ENCODE measurements around the gene HNRNPH1.
"Not testable (repeated sequence)": the region's sequence is repeated elsewhere in the genome, so short reads cannot be mapped to it uniquely, and the experiment has no call there.

HNRNPH1 gene

GRCh38 chr5:179623003-179623905, at the start of gene HNRNPH1:
TSS of gene HNRNPH1 (minus strand) at chr5:179623671. CDS start at chr5:179623133, 538 bp downstream.
- peak; percentile 99 for DNase-seq

GRCh38 chr5:179668391-179668790, 44.9 kb upstream of the HNRNPH1 start:
- DNase-seq = peak; percentile 35

GRCh38 chr5:179661647-179662046, 38.2 kb upstream of the HNRNPH1 start:
- not testable (repeated sequence) for DNase-seq

DNA sequence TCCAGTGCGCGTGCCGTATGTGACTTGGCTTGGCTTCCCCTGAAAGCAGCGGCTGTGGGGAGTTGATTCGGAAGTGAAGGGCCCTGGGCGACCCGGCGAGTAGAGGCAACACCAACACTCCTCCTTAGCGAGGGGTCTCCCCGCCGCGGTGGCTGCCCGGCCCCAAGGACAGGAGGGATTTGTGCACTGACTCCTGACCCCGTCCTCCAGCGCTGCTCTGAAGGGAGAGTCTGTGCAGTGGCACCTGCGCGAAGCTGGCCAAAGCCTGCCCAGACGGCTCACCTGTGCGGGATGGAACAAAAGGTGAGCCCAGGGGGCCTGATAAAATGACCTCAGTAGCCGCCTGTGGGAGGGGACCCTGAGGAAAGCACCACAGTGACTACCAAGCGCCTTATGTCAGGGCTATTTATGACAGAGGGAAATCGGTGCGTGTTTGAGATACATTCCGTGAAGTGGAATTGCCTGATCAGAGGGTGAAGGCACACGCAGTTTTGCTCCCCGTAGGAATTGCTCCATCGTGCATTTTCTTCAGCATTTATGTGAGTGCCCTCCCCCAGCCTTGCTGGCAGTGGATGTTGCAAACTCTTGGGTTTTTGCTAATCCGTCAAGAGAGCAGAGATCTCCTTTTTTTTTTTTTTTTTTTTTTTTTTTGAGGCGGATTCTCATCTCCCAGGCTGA, 34.8 kb upstream of the HNRNPH1 start:
- DNase-seq = not testable (repeated sequence)

DNA sequence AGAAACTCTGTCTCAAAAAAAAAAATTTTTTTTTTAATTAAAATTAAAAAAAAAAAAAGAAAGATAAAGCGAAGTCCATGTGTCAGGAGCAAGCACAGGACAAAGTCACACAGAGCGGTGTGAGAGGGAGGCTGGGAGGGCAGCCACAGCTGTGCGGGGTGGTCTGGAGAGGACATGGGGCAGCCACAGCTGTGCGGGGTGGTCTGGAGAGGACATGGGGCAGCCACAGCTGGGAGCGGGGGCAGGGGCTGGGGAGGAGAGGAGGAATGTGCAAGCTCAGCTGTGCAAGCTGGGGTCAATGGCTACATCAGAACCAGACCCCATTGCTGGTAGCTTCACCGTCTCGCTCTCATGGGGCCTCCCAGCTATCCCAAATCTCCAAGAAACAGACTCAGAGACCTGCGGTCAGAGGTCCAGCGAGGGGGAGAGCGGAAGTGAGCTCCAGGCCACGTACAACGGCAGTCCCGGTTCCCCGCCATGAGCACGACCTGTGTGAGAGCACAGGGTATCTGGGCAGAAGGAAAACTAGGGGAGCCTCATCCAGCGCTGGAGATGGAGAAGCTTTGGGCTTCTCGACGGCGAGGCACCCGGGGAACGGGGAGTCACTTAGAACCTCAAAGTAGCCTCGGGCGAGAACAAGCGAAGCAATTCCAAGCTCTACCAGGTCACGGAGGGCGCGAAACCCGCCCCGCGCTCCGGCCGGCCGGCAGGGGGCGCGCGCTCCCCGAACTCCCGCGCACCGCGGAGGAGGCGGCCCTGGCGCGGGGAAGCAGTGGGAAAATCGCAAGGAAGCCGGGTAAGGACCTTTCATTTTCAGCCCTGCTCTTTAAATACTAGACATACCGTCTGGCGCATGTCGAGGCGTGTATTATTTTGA, 34.1 kb upstream of the HNRNPH1 start:
- DNase-seq = not testable (repeated sequence)

DNA sequence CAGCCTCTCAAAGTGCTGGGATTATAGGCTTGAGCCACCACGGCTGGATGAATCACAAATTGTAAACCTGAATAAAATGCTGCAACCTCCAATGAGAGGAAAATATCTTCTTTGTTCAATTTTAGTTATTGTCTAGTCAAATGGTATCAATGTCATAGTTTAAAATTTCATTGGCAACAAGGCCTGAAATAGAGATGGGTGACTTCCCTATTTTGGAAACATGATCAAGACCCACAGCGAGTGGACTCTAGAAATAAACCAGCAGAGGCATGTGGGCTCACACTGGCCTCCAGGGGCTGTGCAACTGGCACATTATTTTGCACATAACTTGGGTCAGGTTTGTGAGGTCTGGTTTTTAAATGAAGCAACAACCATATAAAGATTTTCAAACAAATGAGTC, 29.7 kb upstream of the HNRNPH1 start:
- DNase-seq = not testable (repeated sequence)

DNA sequence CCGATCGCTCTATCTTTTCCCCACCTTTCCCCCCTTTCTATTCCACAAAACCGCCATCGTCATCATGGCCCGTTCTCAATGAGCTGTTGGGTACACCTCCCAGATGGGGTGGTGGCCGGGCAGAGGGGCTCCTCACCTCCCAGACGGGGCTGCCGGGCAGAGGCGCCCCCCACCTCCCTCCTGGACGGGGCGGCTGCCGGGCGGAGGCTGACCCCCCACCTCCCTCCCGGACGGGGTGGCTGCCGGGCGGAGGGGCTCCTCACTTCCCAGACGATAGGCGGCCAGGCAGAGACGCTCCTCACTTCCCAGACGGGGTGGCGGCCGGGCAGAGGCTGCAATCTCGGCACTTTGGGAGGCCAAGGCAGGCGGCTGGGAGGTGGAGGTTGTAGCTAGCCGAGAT, 26.8 kb upstream of the HNRNPH1 start:
- DNase-seq = not testable (repeated sequence)

GRCh38 chr5:179649166-179649703, 25.8 kb upstream of the HNRNPH1 start:
- not testable (repeated sequence) for DNase-seq

- DNase-seq = no peak
Measured at GRCh38 chr5:179648410-179648809, 24.9 kb upstream of the HNRNPH1 start.

GRCh38 chr5:179644766-179645165, 21.3 kb upstream of the HNRNPH1 start:
- not testable (repeated sequence) for DNase-seq

- DNase-seq = not testable (repeated sequence)
Measured at GRCh38 chr5:179643141-179643920, 19.9 kb upstream of the HNRNPH1 start.

DNA sequence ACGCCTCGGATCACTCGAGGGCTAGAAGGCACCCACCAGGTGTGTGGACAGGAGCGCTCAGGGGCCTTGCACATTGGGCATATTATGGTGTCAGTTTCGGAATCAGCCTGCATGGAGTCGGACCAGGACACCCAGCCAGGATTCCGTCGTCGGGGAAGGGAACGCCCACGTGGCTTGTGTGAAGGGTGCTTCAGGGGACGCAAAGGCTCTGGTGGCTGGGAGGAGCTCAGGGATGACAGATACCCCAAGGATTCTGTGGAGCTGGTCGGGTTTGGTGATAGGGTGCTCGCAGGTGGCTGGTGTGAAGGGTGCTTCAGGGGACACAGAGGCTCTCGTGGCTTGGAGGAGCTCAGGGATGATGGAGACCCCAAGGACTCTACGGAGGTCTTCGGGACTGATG, 19.2 kb upstream of the HNRNPH1 start:
- DNase-seq = not testable (repeated sequence)

DNA sequence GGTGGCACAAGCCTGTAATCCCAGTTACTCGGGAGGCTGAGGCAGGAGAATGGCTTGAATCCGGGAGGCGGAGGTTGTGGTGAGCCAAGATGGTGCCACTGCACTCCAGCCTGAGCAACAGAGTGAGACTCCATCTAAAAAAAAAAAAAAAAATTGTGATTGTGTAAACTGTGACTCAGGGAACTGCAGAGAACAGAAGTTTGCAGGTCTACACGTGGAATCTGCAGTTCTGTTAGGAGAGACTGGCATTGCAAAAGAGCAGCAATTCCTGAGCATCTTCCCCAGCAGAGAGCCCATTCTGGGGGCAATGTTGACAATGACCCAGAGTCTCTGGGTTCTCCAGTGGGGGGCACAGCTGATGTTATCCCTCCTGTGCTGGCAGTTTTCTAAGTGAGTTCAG, 18.3 kb upstream of the HNRNPH1 start:
- DNase-seq = not testable (repeated sequence)

DNA sequence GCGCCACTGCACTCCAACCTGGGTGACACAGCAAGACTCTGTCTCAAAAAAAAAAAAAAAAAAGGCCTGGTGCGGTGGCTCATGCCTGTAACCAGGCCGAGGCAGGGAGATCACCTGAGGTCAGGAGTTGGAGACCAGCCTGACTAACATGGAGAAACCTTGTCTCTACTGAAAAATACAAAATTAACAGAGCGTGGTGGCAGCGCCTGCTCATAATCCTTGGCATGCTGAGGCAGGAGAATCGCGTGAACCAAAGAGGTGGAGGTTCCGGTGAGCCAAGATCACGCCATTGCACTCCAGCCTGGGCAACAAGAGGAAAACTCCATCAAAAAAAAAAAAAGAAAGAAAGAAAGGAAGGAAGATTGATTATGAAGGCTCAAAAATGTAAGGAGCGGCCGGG, 15.8 kb upstream of the HNRNPH1 start:
- DNase-seq = not testable (repeated sequence)

GRCh38 chr5:179634370-179635172, 11.1 kb upstream of the HNRNPH1 start:
- DNase-seq = not testable (repeated sequence)

- not testable (repeated sequence) for DNase-seq
Measured at GRCh38 chr5:179633501-179634369, 10.3 kb upstream of the HNRNPH1 start.

DNA sequence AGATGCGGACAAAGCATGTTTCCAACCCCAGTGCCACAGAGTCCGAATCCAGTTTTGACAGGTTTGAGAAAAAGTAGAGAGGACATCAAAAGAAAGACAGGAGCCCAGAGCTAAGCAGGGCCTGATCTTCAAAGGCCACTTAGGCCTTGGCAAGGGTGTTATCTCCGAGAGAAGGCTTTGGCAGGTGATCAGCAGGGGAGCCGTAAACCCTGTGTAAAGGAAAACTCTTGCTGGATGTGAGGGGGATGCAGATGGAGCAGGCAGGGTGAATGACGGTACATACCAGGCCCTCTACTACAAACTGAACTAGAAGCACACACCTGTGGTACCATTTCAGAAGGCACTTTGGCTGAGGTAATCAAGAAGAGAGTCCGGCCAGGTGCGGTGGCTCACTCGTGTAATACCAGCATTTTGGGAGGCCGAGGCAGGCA, 1.4 kb upstream of the HNRNPH1 start:
- no peak for DNase-seq

DNA sequence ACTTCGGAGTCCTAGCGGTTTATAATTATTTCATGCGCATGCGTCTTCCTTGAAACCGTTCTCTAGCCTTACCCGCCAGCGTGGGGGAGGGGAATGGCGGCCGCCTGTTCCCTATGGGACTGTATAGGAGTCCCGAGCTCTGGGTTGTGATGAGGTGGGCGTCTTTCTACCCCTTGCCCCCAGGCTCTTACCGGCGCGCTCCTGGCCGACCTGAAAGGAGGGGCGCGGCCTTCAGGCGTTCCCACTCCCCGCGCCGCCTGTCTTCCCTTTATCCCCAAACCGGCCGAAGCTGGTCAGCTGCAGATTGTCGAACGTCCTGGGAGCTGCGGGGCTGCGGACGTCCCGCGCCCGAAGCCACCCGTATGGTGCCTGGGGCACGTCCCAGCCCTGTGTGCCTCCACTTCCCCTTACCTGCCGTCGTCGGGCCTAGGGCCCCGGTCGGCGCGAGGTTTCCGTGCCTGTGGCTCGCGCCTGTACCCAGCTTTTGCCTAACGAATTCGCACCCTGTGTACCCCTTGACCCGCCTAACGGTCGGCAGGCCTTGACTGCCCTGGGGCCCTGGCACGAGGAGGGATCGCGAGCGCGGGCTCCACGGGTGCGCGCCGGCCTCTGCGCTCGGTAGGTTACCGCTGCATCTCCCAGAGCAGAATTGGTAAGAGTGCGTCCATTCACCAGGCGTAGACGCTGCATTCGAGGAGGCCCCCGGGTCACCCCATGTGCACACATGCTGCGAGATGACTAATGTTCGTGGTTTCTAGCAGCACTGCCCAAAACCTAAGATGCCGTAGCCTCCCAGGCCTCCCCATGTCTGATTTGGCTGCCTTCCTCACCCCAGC, 653 bp upstream of the HNRNPH1 start:
- peak; percentile 18 for DNase-seq

All from midbrain (tissue), 1 donor.